Neutrophil (primary cell): ENCODE measurements around the gene MYOZ3.

Experiments used
- H3K27ac ChIP-seq: fragments of 200-600 bp; sonication (generic); 2 replicates; pipeline ENCODE4 v1.5.1; 2016; ENCODE audit warnings: mild to moderate bottlenecking, moderate library complexity
- H3K27me3 ChIP-seq: fragments of 200-600 bp; sonication (generic); 2 replicates; pipeline ENCODE4 v1.6.0; 2016; ENCODE audit warnings: mild to moderate bottlenecking
- H3K36me3 ChIP-seq: fragments of 200-600 bp; sonication (generic); 2 replicates; pipeline ENCODE4 v1.5.1; 2017
- H3K4me1 ChIP-seq, 2 experiments: fragments of 200-600 bp in 1 of 2; sonication (generic) in 1 of 2; 1 replicate in 1 of 2; 2 replicates in 1 of 2; pipeline versions ENCODE4 v1.5.1 to v1.6.1; 2013 to 2016; ENCODE audit warnings: low read depth in 1 of 2, low read length in 1 of 2, mild to moderate bottlenecking in 1 of 2, moderate library complexity in 1 of 2; ENCODE audit not compliant: control insufficient read depth in 1 of 2, insufficient read depth in 1 of 2
- H3K4me3 ChIP-seq, 2 experiments: fragments of 200-600 bp in 1 of 2; sonication (generic) in 1 of 2; 1 replicate in 1 of 2; 2 replicates in 1 of 2; pipeline ENCODE4 v1.5.1; 2013 to 2016; ENCODE audit warnings: low read depth in 1 of 2, low read length in 1 of 2, mild to moderate bottlenecking in 1 of 2, moderate library complexity in 1 of 2
- H3K9me3 ChIP-seq: fragments of 200-600 bp; sonication (generic); 2 replicates; pipeline ENCODE4 v1.5.1; 2016
- TF ChIP-seq, protein P1 (sequence below): fragments of 200-600 bp; sonication (generic); IDR thresholded peaks from 2 replicates; pipeline ENCODE4 v1.5.1; 2016; ENCODE audit warnings: antibody characterized with exemption

Gene MYOZ3

DNA sequence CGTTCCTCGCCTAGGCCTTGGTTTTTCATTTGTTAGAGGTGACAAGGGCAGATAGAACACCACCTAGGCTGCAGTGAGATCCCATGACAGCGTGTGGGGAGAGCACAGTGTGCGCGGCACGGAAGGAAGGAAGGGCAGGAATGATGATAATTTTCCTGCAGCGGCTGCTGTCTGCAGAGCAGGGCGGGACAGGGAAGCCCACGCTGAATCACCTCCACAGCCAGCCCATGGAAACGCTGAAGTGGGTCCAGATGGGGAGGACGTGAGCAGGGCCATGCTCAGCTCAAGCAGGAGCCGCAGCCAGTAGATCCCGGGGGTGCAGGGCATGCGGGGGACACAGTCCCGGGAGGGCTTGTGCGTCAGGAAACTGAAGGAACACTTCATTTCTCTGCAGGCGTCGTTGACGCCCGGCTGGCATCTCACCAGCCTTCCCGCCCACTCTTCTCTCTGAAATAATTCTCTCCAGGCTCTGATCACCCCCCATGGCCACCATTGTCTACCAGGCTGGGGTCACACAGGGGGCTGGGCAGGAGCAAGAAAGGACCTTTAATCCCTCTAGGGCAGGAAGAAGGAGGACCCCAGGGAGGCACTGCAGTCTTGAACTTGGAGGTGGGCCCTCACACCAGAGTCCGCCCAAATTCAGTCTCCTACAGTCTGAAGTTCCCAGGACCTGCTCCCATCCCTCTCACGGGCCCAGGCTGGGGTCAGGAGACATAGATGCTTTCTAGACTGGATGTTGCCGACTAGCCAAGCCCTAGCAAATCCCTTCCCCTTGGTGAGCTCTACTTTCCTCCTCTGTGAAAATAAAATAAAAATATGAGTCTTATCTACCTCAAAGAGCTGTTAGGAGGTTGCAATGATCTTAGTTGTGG lies 41.5 kb upstream of the MYOZ3 start:
- no peak overlapping the region for H3K4me3 ChIP-seq
- H3K9me3 ChIP-seq, result no peaks in the 10 kb centered on the region
- H3K27me3 ChIP-seq, result peaks cover 53% of the 10 kb centered on the region
- no peaks in the 10 kb centered on the region for H3K4me1 ChIP-seq
- H3K27ac ChIP-seq, result no peak overlapping the region
- H3K36me3 ChIP-seq, result no peaks in the 10 kb centered on the region
- TF ChIP-seq, protein P1, sequence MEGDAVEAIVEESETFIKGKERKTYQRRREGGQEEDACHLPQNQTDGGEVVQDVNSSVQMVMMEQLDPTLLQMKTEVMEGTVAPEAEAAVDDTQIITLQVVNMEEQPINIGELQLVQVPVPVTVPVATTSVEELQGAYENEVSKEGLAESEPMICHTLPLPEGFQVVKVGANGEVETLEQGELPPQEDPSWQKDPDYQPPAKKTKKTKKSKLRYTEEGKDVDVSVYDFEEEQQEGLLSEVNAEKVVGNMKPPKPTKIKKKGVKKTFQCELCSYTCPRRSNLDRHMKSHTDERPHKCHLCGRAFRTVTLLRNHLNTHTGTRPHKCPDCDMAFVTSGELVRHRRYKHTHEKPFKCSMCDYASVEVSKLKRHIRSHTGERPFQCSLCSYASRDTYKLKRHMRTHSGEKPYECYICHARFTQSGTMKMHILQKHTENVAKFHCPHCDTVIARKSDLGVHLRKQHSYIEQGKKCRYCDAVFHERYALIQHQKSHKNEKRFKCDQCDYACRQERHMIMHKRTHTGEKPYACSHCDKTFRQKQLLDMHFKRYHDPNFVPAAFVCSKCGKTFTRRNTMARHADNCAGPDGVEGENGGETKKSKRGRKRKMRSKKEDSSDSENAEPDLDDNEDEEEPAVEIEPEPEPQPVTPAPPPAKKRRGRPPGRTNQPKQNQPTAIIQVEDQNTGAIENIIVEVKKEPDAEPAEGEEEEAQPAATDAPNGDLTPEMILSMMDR, result no peak

GRCh38 chr5:150621301-150621700 lies 39.8 kb upstream of the MYOZ3 start:
- Histone ChIP-seq H3K36me3 (no peaks in the 10 kb centered on the region), H3K27ac (no peak overlapping the region), H3K4me3 (no peak overlapping the region), H3K9me3 (no peaks in the 10 kb centered on the region), H3K27me3 (peaks cover 53% of the 10 kb centered on the region), H3K4me1 (peaks cover 4 to 5% of the 10 kb centered on the region in 2 experiments)
- TF ChIP-seq, protein P1, result no peak

DNA sequence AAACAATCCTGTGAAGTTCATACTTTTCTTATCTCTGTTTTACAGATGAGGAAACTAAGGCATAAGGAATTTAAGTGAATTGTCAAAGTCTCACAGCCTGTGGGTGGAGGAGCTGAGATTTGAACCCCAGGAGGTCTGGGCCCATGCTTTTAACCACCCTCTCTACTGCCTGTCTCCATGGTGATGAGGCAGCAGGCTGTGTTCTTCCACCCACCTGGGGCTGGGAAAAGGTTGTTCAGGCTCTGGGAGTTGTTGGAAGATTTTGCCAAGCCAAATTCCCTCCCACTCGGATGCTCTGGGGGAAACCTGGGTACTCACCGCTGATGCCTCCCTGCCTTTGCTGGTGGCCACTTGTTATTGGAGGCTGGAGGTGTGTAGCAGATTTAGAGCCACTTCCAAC lies 38.9 kb upstream of the MYOZ3 start:
- Histone ChIP-seq H3K27ac (no peak overlapping the region), H3K4me3 (no peak overlapping the region), H3K4me1 (peaks cover 4 to 5% of the 10 kb centered on the region in 2 experiments), H3K9me3 (no peaks in the 10 kb centered on the region), H3K27me3 (peaks cover 58% of the 10 kb centered on the region), H3K36me3 (no peaks in the 10 kb centered on the region)
- TF ChIP-seq, protein P1, result no peak

DNA sequence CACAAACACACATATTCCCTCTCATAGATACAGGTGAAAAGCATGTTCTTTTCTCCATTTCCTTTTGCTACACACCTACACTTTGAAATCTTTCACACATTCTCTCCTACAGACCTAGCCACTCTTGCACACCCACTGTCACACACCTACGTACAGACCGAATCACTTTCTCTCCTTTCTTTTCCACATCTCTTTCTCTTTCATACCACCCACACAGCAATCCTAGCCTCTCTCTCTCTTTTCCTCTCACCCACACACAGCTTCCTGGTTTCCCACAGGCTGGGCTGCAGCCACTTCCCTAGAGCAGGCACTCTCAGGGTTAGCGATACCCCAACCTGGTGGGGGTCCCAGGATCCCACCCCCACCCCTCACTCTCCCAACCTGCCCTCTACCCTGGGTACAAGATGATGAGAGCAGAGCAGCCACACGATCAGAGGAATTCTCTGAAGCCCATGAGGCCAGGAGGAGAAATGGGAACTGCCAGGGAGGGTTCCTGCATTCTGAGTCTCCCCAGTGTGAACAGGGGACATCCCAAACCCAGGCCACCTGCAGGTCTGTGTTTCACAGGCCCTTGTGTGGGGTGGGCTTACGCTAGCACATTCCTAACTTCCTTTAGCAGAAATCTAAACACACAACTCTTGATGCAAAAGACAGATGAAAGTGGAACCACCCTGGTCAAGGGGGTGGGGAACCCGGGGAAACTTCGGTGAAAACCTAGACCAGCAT lies 37.7 kb upstream of the MYOZ3 start:
- peaks cover 4 to 5% of the 10 kb centered on the region in 2 experiments for H3K4me1 ChIP-seq
- TF ChIP-seq, protein P1, result no peak
- H3K27ac ChIP-seq, result no peak overlapping the region
- no peaks in the 10 kb centered on the region for H3K36me3 ChIP-seq
- no peaks in the 10 kb centered on the region for H3K9me3 ChIP-seq
- no peak overlapping the region for H3K4me3 ChIP-seq
- peaks cover 59% of the 10 kb centered on the region for H3K27me3 ChIP-seq

DNA sequence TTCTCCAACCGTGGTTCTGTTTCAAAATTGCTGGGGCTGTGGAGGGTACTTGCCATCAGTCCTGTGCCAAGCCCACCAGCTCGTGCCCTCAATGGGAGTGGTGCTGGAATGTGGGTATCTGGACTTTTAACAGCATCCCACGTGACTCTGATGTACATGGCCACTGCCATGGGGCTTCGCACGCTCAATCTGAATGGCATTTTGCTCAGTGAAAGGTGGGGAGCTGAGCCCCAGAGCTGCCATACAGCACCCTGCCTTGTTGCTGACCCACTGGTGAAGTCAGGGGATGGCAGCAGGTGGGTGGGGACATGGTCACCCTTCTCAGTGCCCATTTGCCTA lies 37.2 kb upstream of the MYOZ3 start:
- Histone ChIP-seq H3K4me1 (peaks cover 4 to 5% of the 10 kb centered on the region in 2 experiments), H3K9me3 (no peaks in the 10 kb centered on the region), H3K36me3 (no peaks in the 10 kb centered on the region), H3K27ac (no peak overlapping the region), H3K27me3 (peaks cover 59% of the 10 kb centered on the region), H3K4me3 (no peak overlapping the region)
- TF ChIP-seq, protein P1, result no peak
